BE2C (cell line): ENCODE measurements around the gene CSGALNACT2.

Experiments used
- DNase-seq: peaks from one replicate; pipeline ENCODE4 v3.0.0-alpha.2; 2020
- H3K27me3 ChIP-seq: fragments of 250-450 bp; sonication (Bioruptor Pico); 2 replicates; pipeline ENCODE4 v1.5.1; 2020; ENCODE audit warnings: mild to moderate bottlenecking
- H3K36me3 ChIP-seq: fragments of 250-450 bp; sonication (Bioruptor Pico); 2 replicates; pipeline ENCODE4 v1.5.1; 2020; ENCODE audit warnings: mild to moderate bottlenecking
- H3K4me1 ChIP-seq: fragments of 250-450 bp; sonication (Bioruptor Pico); 2 replicates; pipeline ENCODE4 v1.5.1; 2020
- H3K4me3 ChIP-seq: 2 replicates; pipeline ENCODE4 v1.5.1; 2011; ENCODE audit warnings: low read depth, low read length
- H3K9me3 ChIP-seq: fragments of 250-450 bp; sonication (Bioruptor Pico); 2 replicates; pipeline ENCODE4 v1.5.1; 2020
- TF ChIP-seq, protein P1 (sequence below): IDR thresholded peaks from 2 replicates; pipeline ENCODE4 v1.5.1; 2012; ENCODE audit warnings: mild to moderate bottlenecking, low read depth, low read length

CSGALNACT2 gene

DNA sequence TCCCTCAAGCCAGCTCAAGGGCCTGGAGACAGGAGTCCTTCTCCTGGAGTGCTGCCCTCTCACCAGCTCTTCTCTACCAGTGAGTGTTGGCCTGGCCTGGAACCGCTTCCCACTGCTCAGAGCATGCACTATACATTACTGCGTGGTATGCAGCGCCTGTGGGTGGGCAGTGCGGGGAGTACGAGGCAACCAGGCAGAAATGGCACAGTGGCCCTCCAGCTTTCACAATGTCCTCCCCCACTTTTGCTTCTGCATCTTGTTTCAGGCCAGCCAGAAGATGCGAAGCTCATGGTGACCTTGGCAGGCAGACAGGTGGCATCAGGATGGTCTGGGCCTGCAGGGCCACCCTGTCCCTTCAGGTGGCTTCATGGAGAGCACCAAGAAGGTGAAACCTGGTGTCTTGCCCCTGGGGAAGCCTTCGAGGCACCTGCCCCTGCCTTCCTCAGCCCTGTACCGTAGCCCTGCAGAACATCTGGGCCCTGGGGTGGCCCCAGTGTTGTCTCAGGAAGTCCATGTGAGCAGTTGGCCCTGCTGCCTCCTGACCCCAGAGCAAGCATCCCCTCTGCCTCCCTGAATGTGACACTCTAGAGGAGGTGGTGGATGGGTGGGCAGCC is 92.8 kb downstream of the CSGALNACT2 start:
- H3K27me3 ChIP-seq = peaks cover 22% of the 10 kb centered on the region
- H3K4me1 ChIP-seq = no peaks in the 10 kb centered on the region
- TF ChIP-seq, protein P1, sequence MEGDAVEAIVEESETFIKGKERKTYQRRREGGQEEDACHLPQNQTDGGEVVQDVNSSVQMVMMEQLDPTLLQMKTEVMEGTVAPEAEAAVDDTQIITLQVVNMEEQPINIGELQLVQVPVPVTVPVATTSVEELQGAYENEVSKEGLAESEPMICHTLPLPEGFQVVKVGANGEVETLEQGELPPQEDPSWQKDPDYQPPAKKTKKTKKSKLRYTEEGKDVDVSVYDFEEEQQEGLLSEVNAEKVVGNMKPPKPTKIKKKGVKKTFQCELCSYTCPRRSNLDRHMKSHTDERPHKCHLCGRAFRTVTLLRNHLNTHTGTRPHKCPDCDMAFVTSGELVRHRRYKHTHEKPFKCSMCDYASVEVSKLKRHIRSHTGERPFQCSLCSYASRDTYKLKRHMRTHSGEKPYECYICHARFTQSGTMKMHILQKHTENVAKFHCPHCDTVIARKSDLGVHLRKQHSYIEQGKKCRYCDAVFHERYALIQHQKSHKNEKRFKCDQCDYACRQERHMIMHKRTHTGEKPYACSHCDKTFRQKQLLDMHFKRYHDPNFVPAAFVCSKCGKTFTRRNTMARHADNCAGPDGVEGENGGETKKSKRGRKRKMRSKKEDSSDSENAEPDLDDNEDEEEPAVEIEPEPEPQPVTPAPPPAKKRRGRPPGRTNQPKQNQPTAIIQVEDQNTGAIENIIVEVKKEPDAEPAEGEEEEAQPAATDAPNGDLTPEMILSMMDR = no peak

DNA sequence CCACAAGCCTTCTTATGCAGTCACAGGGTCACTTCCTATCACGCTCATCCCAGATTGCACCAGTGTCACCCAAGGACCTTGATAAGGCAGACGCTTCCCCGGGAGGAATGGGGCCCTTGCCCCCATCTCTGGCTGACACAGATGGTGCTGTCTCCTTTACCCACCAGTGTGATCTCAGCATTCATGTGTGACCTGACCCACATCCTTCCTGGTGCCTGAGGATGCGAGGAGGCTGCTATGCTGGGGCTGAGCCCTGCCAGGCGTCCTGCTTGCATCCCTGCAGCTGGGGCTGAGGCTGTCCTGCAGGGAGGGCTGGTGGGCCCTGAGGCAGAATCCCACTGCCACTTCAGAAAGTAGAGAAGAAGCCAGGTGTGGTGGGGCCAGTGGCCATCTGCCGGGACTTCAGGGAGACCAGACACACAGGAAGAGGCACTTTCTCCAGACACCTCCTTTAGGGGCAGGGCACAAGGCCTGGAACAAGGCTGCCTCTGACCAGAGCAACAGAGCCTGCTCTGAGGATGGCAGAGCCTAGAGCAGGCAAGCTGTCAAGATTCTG is 93.4 kb downstream of the CSGALNACT2 start:
- TF ChIP-seq, protein P1 = no peak
- DNase-seq = peak; percentile 6

More for the DNA sequence above, 92.8 kb downstream of the CSGALNACT2 start:
- DNase-seq = peak; percentile 4
- H3K9me3 ChIP-seq = no peaks in the 10 kb centered on the region
- H3K4me3 ChIP-seq = no peak overlapping the region
- H3K36me3 ChIP-seq = no peaks in the 10 kb centered on the region

DNA sequence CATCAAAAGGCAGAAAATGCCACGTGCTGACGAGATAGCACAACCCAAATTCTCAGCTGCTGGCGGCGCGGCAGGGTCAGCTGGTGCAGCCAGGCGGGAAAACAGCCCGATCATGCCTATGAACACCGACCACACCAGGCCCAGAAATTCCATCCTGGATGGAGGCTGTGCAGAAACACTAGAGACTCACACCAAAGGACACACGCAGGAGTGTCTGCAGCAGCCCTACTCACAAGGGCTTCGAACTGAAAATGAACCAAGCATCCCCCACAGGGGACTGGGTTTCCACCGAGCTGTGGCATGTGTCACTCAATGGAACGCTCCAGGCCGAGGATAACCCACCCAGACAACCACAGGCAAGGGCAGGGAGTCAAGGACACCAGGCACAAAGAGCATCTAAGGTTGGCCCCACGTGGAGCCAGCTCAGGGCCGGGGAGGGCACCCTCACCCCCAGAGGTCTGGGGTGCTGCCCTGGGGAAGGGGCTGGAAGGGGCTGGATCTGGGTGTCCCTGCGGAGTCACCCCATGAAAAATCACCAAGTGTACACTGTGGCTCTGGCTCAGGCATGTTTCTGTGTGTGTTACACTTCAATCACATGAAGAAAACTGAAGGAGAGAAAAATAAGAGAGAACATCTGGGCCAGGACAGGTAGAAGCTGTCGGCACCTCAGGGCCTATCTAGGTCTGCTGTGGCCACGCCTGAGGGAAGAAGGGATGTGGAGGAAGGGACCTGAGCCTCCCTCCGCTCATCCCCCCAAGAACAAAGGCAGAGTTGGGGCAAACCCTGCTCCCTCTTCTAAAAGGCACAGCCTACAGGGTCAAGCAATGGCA is 95.6 kb downstream of the CSGALNACT2 start:
- Histone ChIP-seq H3K36me3 (no peaks in the 10 kb centered on the region), H3K27me3 (peaks cover 15% of the 10 kb centered on the region), H3K4me3 (no peak overlapping the region), H3K4me1 (no peaks in the 10 kb centered on the region), H3K9me3 (no peaks in the 10 kb centered on the region)
- TF ChIP-seq, protein P1 = no peak
- peak; percentile 1 for DNase-seq

More for the DNA sequence above, 93.4 kb downstream of the CSGALNACT2 start:
- Histone ChIP-seq H3K9me3 (no peaks in the 10 kb centered on the region), H3K27me3 (peaks cover 22% of the 10 kb centered on the region), H3K4me1 (no peaks in the 10 kb centered on the region), H3K36me3 (no peaks in the 10 kb centered on the region), H3K4me3 (no peak overlapping the region)

DNA sequence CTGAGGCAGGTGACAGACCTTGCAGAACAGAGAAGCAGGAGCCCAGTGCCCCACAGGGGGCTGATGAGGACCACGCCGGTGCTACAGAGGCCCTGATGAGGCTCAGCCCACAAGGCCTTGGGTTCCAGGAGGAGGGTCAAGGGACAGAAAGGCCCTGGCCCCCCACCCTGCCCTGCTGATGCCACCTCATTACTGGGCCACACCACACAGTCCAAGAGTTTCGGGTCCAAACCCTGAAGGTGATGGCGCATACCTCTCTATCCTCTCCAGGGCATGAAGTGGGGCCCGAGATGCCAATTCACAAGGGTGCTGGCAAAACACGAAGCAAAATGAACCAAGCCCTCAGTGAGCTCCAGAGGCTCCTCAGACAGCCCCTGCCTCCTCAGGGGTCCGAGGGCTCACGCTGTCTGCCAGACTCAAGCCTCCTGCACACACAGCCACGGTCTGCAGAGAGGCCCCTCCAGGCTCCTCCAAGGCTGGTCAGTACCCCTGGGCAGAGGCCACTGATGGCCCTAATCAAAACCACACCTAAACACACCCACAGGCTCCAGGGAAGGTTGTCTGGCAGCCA is 96.3 kb downstream of the CSGALNACT2 start:
- TF ChIP-seq, protein P1 = no peak
- H3K36me3 ChIP-seq = no peaks in the 10 kb centered on the region
- DNase-seq = peak; percentile 2
- H3K4me3 ChIP-seq = no peak overlapping the region
- peaks cover 7% of the 10 kb centered on the region for H3K27me3 ChIP-seq
- no peaks in the 10 kb centered on the region for H3K9me3 ChIP-seq
- H3K4me1 ChIP-seq = no peaks in the 10 kb centered on the region
